ENCODE measurements around the gene STK36. TPM values are rescaled to one million over a fixed set of nuclear protein-coding genes. Genes with fewer than 3 reads are reported as not detected.

STK36 gene
- total and polyA plus RNA-seq, 2 donors (not counting 1 experiment from before 2014, with no cell fraction given) = 29.0 to 42.9 TPM

GRCh38 chr2:218679119-218679518, 7.2 kb downstream of the STK36 start:
- no peak overlapping the region for H3K9ac ChIP-seq (ENCODE audit: low read length)
- H3K4me3 ChIP-seq (ENCODE audit: control extremely low read depth in 1 of 5, extremely low read depth in 1 of 5, insufficient read depth in 1 of 5, low read depth in 2 of 5, low read length in 4 of 5) = no peak overlapping the region
- no peaks in the 10 kb centered on the region for H4K20me1 ChIP-seq (ENCODE audit: control insufficient read depth, insufficient read depth, low read length, poor library complexity, severe bottlenecking)
- no peak overlapping the region for H2AFZ ChIP-seq (ENCODE audit: insufficient read depth, low read depth, low read length, poor library complexity, severe bottlenecking)
- no peak overlapping the region for H3K27ac ChIP-seq (ENCODE audit: low read length in 2 of 2)
- DNase-seq (no peak), ATAC-seq (ENCODE audit: low read depth) (no peak)
- no peaks in the 10 kb centered on the region for H3K4me1 Mint-ChIP-seq
- WGBS (ENCODE audit: insufficient coverage) = 75% methylated on average over 4 of the region's 4 CpGs
- H3K79me2 ChIP-seq (ENCODE audit: control insufficient read depth, insufficient read depth, low read length) = no peaks in the 10 kb centered on the region
- no peak overlapping the region for H3K27ac Mint-ChIP-seq
- ChIA-PET POLR2A (no interaction called here), CTCF (interaction anchor here (1.4 kb wide), 1 partner anchor 19 kb away, joined by 3 read pairs; no protein-coding TSS in a partner anchor)
- no peak overlapping the region for H3K4me3 Mint-ChIP-seq
- H3K27me3 Mint-ChIP-seq = no peaks in the 10 kb centered on the region
- no peaks in the 10 kb centered on the region for H3K9me3 ChIP-seq (ENCODE audit: control extremely low read depth in 1 of 3, control insufficient read depth in 2 of 3, insufficient read depth in 1 of 3, low read length in 2 of 3)
- TF ChIP-seq CTCF (IDR thresholded peaks at IDR 0.05) (no peak), EZH2 (IDR thresholded peaks at IDR 0.05; ENCODE audit: borderline replicate concordance, insufficient read depth, low read depth, low read length, poor library complexity, severe bottlenecking) (no peak)
- intact Hi-C loops (cut with micrococcal nuclease) = no loop called here
- H3K9me3 Mint-ChIP-seq (ENCODE audit: insufficient read depth) = no peaks in the 10 kb centered on the region
- H3K36me3 ChIP-seq (replicated peaks in 1 of 2; ENCODE audit: control extremely low read depth in 1 of 2, control insufficient read depth in 1 of 2, extremely low read depth in 1 of 2, insufficient read depth in 2 of 2, low read length in 1 of 2) = peaks cover 1 to 4% of the 10 kb centered on the region in 2 experiments
- H3K27me3 ChIP-seq (replicated peaks in 1 of 4; ENCODE audit: control extremely low read depth in 1 of 4, control insufficient read depth in 3 of 4, insufficient read depth in 4 of 4, low read length in 3 of 4) = no peaks in the 10 kb centered on the region
- no peaks in the 10 kb centered on the region for H3K4me1 ChIP-seq (ENCODE audit: control insufficient read depth in 2 of 2, insufficient read depth in 2 of 2, low read length in 2 of 2)
- H3K4me2 ChIP-seq (replicated peaks; ENCODE audit: low read depth, low read length, poor library complexity, severe bottlenecking) = no peak overlapping the region

GRCh38 chr2:218680061-218680460, 8.2 kb downstream of the STK36 start:
- ChIA-PET CTCF (interaction anchor here (1.4 kb wide), 1 partner anchor 20 kb away, joined by 3 read pairs; no protein-coding TSS in a partner anchor), POLR2A (no interaction called here)
- Histone ChIP-seq H2AFZ (ENCODE audit: insufficient read depth, low read depth, low read length, poor library complexity, severe bottlenecking) (no peak overlapping the region), H3K4me1 (ENCODE audit: control insufficient read depth in 2 of 2, insufficient read depth in 2 of 2, low read length in 2 of 2) (no peaks in the 10 kb centered on the region), H3K36me3 (replicated peaks in 1 of 2; ENCODE audit: control extremely low read depth in 1 of 2, control insufficient read depth in 1 of 2, extremely low read depth in 1 of 2, insufficient read depth in 2 of 2, low read length in 1 of 2) (peaks cover 1 to 4% of the 10 kb centered on the region in 2 experiments), H4K20me1 (ENCODE audit: control insufficient read depth, insufficient read depth, low read length, poor library complexity, severe bottlenecking) (no peaks in the 10 kb centered on the region), H3K79me2 (ENCODE audit: control insufficient read depth, insufficient read depth, low read length) (no peaks in the 10 kb centered on the region), H3K4me3 (ENCODE audit: control extremely low read depth in 1 of 5, extremely low read depth in 1 of 5, insufficient read depth in 1 of 5, low read depth in 2 of 5, low read length in 4 of 5) (no peak overlapping the region), H3K27ac (ENCODE audit: low read length in 2 of 2) (no peak overlapping the region), H3K9me3 (ENCODE audit: control extremely low read depth in 1 of 3, control insufficient read depth in 2 of 3, insufficient read depth in 1 of 3, low read length in 2 of 3) (no peaks in the 10 kb centered on the region), H3K4me2 (replicated peaks; ENCODE audit: low read depth, low read length, poor library complexity, severe bottlenecking) (no peak overlapping the region), H3K27me3 (replicated peaks in 1 of 4; ENCODE audit: control extremely low read depth in 1 of 4, control insufficient read depth in 3 of 4, insufficient read depth in 4 of 4, low read length in 3 of 4) (no peaks in the 10 kb centered on the region), H3K9ac (ENCODE audit: low read length) (no peak overlapping the region)
- H3K9me3 Mint-ChIP-seq (ENCODE audit: insufficient read depth) = no peaks in the 10 kb centered on the region
- no peak overlapping the region for H3K27ac Mint-ChIP-seq
- no peak for TF ChIP-seq CTCF (IDR thresholded peaks at IDR 0.05)
- no peak for TF ChIP-seq EZH2 (IDR thresholded peaks at IDR 0.05; ENCODE audit: borderline replicate concordance, insufficient read depth, low read depth, low read length, poor library complexity, severe bottlenecking)
- no peak for DNase-seq
- intact Hi-C loops (cut with micrococcal nuclease) = no loop called here
- no peaks in the 10 kb centered on the region for H3K4me1 Mint-ChIP-seq
- no CpG with 5 or more reads among the region's 3 CpGs for WGBS (ENCODE audit: insufficient coverage)
- H3K27me3 Mint-ChIP-seq = no peaks in the 10 kb centered on the region
- ATAC-seq (ENCODE audit: low read depth) = no peak
- no peak overlapping the region for H3K4me3 Mint-ChIP-seq

Data from B cell (primary cell).